GM12878 (cell line): ENCODE data around the gene GMDS. TPM values are rescaled to one million over a fixed set of nuclear protein-coding genes. Genes with fewer than 3 reads are reported as not detected.

Source experiments
- ATAC-seq: fragments of 200-7000 bp; cut with Tn5 transposase; 3 replicates; pipeline ENCODE4 v1.9.1; 2020; ENCODE audit warnings: mild to moderate bottlenecking, moderate library complexity
- BruUV-seq: library from RNA; stranded (reverse); fragments of 400-500 nt; replicated peaks from 2 replicates; lab custom pipeline; 2021; lab: Mats Ljungman, UMichigan
- CTCF ChIA-PET: fragments of 300-600 bp; sonication (Branson Sonifier 250); formaldehyde crosslinking; extraction: SDS; loops from one replicate; lab custom pipeline; 2021; ENCODE audit warnings: inconsistent platforms; lab: Yijun Ruan, JAX
- POLR2A ChIA-PET: fragments of 350-600 bp; formaldehyde crosslinking; extraction: SDS; loops from one replicate; lab custom pipeline; 2021; ENCODE audit warnings: inconsistent platforms; lab: Charles Lee
- RAD21 ChIA-PET: fragments of 300-600 bp; sonication (Branson Sonifier 250); formaldehyde crosslinking; loops from one replicate; lab custom pipeline; 2023; ENCODE audit warnings: antibody characterized with exemption; ENCODE audit not compliant: unreplicated experiment; lab: Charles Lee
- SMC1A ChIA-PET: fragments of 300-600 bp; sonication (Branson Sonifier 250); formaldehyde crosslinking; loops from one replicate; lab custom pipeline; 2023; ENCODE audit not compliant: unreplicated experiment, uncharacterized antibody; lab: Charles Lee
- DNase-seq: peaks from one replicate; pipeline ENCODE4 v3.0.0-alpha.2; 2011; ENCODE audit warnings: low read depth, low spot score
- FAIRE-seq: peaks from 3 replicates; lab custom pipeline; 2011; peaks lifted over from hg19 to GRCh38; lab: Jason Lieb, UNC
- H2AFZ ChIP-seq: 2 replicates; pipeline ENCODE4 v1.6.0; 2011; ENCODE audit warnings: low read depth, low read length, control low read depth; ENCODE audit not compliant: control insufficient read depth
- H3K27ac ChIP-seq: 2 replicates; pipeline ENCODE4 v1.5.1; 2011; ENCODE audit warnings: control low read depth; ENCODE audit not compliant: control insufficient read depth, insufficient read depth
- H3K27me3 ChIP-seq, 2 experiments: replicated peaks in 1 of 2; 2 replicates each; pipeline versions ENCODE4 v1.6.0 to v1.6.1; 2011; ENCODE audit warnings: low read length in 1 of 2; ENCODE audit not compliant: control insufficient read depth in 2 of 2, insufficient read depth in 2 of 2
- H3K36me3 ChIP-seq, 2 experiments: 2 replicates each; pipeline ENCODE4 v1.5.1; 2011; ENCODE audit warnings: low read length in 1 of 2; ENCODE audit not compliant: control insufficient read depth in 2 of 2, insufficient read depth in 2 of 2
- H3K4me1 ChIP-seq: 2 replicates; pipeline ENCODE4 v1.6.1; 2011; ENCODE audit warnings: mild to moderate bottlenecking, low read length, moderate library complexity, mixed read lengths; ENCODE audit not compliant: control insufficient read depth, insufficient read depth
- H3K4me2 ChIP-seq: 2 replicates; pipeline ENCODE4 v1.6.0; 2011; ENCODE audit warnings: control low read depth; ENCODE audit not compliant: control insufficient read depth, insufficient read depth
- H3K4me3 ChIP-seq: fragments of 200-600 bp; sonication (generic); 2 replicates; pipeline ENCODE4 v1.5.1; 2016
- H3K79me2 ChIP-seq: 2 replicates; pipeline ENCODE4 v1.6.0; 2011; ENCODE audit warnings: low read length; ENCODE audit not compliant: control insufficient read depth, insufficient read depth
- H3K9ac ChIP-seq: 2 replicates; pipeline ENCODE4 v1.8.0; 2011; ENCODE audit warnings: low read length, control low read depth, mixed read lengths; ENCODE audit not compliant: control insufficient read depth, insufficient read depth
- H3K9me3 ChIP-seq: replicated peaks from 3 replicates; pipeline ENCODE4 v1.5.1; 2011; ENCODE audit warnings: mild to moderate bottlenecking, low read length; ENCODE audit not compliant: control insufficient read depth, insufficient read depth
- H4K20me1 ChIP-seq: 2 replicates; pipeline ENCODE4 v1.6.0; 2011; ENCODE audit not compliant: control insufficient read depth, insufficient read depth
- BRCA1 ChIP-seq: IDR thresholded peaks from 2 replicates; pipeline ENCODE4 v1.6.1; 2011; ENCODE audit warnings: low read depth, low read length, improper control_type of control experiment
- ELK1 ChIP-seq: IDR thresholded peaks from 2 replicates; pipeline ENCODE4 v1.6.1; 2012; ENCODE audit warnings: low read depth, low read length, improper control_type of control experiment
- FOXK2 ChIP-seq: fragments of 450-650 bp; IDR thresholded peaks from 2 replicates; pipeline ENCODE4 v1.6.1; 2017; ENCODE audit warnings: mild to moderate bottlenecking, moderate library complexity
- MAX ChIP-seq: IDR thresholded peaks from 2 replicates; pipeline ENCODE4 v1.6.1; 2012; ENCODE audit warnings: low read depth, low read length, improper control_type of control experiment
- MYB ChIP-seq: fragments of 150-350 bp; IDR thresholded peaks from 2 replicates; pipeline ENCODE4 v1.6.1; 2014; ENCODE audit warnings: mild to moderate bottlenecking, low read depth, low read length, borderline replicate concordance
- NFIC ChIP-seq: IDR thresholded peaks from 2 replicates; pipeline ENCODE4 v1.6.1; 2012; ENCODE audit warnings: low read depth, mild to moderate bottlenecking, inconsistent platforms, low read length, moderate library complexity
- POLR2A ChIP-seq: IDR thresholded peaks from 2 replicates; pipeline ENCODE4 v1.6.1; 2011; ENCODE audit warnings: low read depth, mild to moderate bottlenecking, low read length
- REST ChIP-seq: IDR thresholded peaks from 2 replicates; pipeline ENCODE4 v1.6.1; 2012; ENCODE audit warnings: mild to moderate bottlenecking, low read depth, low read length
- SIN3A ChIP-seq: IDR thresholded peaks from 2 replicates; pipeline ENCODE4 v1.6.1; 2012; ENCODE audit warnings: low read depth, low read length, improper control_type of control experiment
- SIX5 ChIP-seq: IDR thresholded peaks from 2 replicates; pipeline ENCODE4 v1.6.1; 2011; ENCODE audit warnings: mild to moderate bottlenecking, low read depth, low read length, moderate library complexity; ENCODE audit not compliant: severe bottlenecking
- SMC3 ChIP-seq: IDR thresholded peaks from 2 replicates; pipeline ENCODE4 v1.6.1; 2011; ENCODE audit warnings: low read length, improper control_type of control experiment, borderline replicate concordance
- ZNF384 ChIP-seq: IDR thresholded peaks from 2 replicates; pipeline ENCODE4 v1.6.1; 2012; ENCODE audit warnings: low read depth, mild to moderate bottlenecking, low read length, improper control_type of control experiment, borderline replicate concordance
- ZNF622 ChIP-seq: fragments of 450-650 bp; IDR thresholded peaks from 2 replicates; pipeline ENCODE4 v1.6.1; 2017; ENCODE audit warnings: mild to moderate bottlenecking, inconsistent platforms
- ZSCAN29 ChIP-seq: fragments of 450-650 bp; IDR thresholded peaks from 2 replicates; pipeline ENCODE4 v1.6.1; 2017; ENCODE audit warnings: mild to moderate bottlenecking, moderate library complexity
- WGBS: methylation state at CpG from one replicate; pipeline ENCODE4 v1.1.6; 2016; ENCODE audit warnings: low lambda C conversion rate; ENCODE audit not compliant: insufficient replicate concordance, insufficient coverage; ENCODE audit errors: missing lambda C conversion rate; 5-methylcytosine and 5-hydroxymethylcytosine counted together
- in situ Hi-C: fragments of 300-500 bp; cut with MboI; formaldehyde crosslinking; loops from 9 replicates; pipeline ENCODE4 v1.14.3; 2018; ENCODE audit warnings: mixed read lengths
- intact Hi-C: fragments of 100-400 bp; cut with micrococcal nuclease; formaldehyde crosslinking; loops from one replicate; pipeline ENCODE4 v1.14.2; 2022; ENCODE audit not compliant: unreplicated experiment
- polyA plus RNA-seq, 11 experiments: library from polyadenylated mRNA; depleted of rRNA in 4 of 11; unstranded in 6 of 11; stranded (reverse) in 5 of 11; fragments of >200 nt; fragmentation: Nextera tagmentation in 4 of 11; fragmentation: Illumina TruSeq in 1 of 11; extraction: Ambion mirVana in 4 of 11; extraction: Trizol in 1 of 11; gene quantifications; 1 replicate in 1 of 11; 2 replicates in 10 of 11; pipeline versions ENCODE4 v1.2.1 to v1.2.3, GENCODE V29; 2011 to 2016; ENCODE audit warnings: inconsistent platforms in 2 of 11, missing spikeins in 2 of 11, low read depth in 1 of 11
- total RNA-seq, 4 experiments: library from RNA; depleted of rRNA in 3 of 4; stranded (reverse); fragments of >200 nt in 3 of 4; fragmentation: Illumina TruSeq in 1 of 4; extraction: Trizol in 1 of 4; gene quantifications; 2 replicates each; pipeline versions ENCODE4 v1.2.1 to v1.2.3, GENCODE V29; 2013 to 2021

Gene GMDS
- total and polyA plus RNA-seq, 10 of the 15 experiments (the other 5 are each of a cell fraction or from before 2014, with no cell fraction given): 0.61 to 53.8 (median 29.3) TPM

GRCh38 chr6:2270054-2270453, 24.6 kb upstream of the GMDS start:
- ChIA-PET RAD21 (interaction anchor here (1.1 kb wide), 1 partner anchor 11 kb away, joined by 3 read pairs; no protein-coding TSS in a partner anchor), CTCF (no interaction called here), SMC1A (no interaction called here), POLR2A (no interaction called here)
- FAIRE-seq (no peak), DNase-seq (no peak), ATAC-seq (no peak)
- in situ Hi-C loops: no loop called here
- H3K9me3 ChIP-seq: no peaks in the 10 kb centered on the region
- no peak overlapping the region for H3K9ac ChIP-seq
- H3K79me2 ChIP-seq: no peaks in the 10 kb centered on the region
- no peak overlapping the region for H3K4me2 ChIP-seq
- intact Hi-C loops: no loop called here
- H3K4me1 ChIP-seq: no peaks in the 10 kb centered on the region
- no TSS peak for BruUV-seq
- H3K27me3 ChIP-seq: no peaks in the 10 kb centered on the region
- WGBS: 86% methylated on average over 3 of the region's 3 CpGs
- no peak for TF ChIP-seq SIN3A
- no peaks in the 10 kb centered on the region for H4K20me1 ChIP-seq
- H3K27ac ChIP-seq: no peak overlapping the region
- no peak overlapping the region for H2AFZ ChIP-seq
- no peaks in the 10 kb centered on the region; a peak in 1 of 4 replicates for H3K36me3 ChIP-seq
- H3K4me3 ChIP-seq: no peak overlapping the region

- H3K4me3 ChIP-seq: no peak overlapping the region
- SMC1A ChIA-PET: interaction anchor here (1.2 kb wide), 1 partner anchor 14 kb away, joined by 4 read pairs; no protein-coding TSS in a partner anchor
- intact Hi-C loops (no loop called here), in situ Hi-C loops (no loop called here)
- no peak for DNase-seq
- CTCF ChIA-PET: interaction anchor here (0.8 to 1.0 kb wide), 2 partner anchors 60 to 429 kb away, joined by 3 read pairs; no protein-coding TSS in a partner anchor
- H4K20me1 ChIP-seq: no peaks in the 10 kb centered on the region
- no peaks in the 10 kb centered on the region for H3K79me2 ChIP-seq
- H3K4me2 ChIP-seq: no peak overlapping the region
- no TSS peak for BruUV-seq
- RAD21 ChIA-PET: no interaction called here
- POLR2A ChIA-PET: no interaction called here
- no peaks in the 10 kb centered on the region for H3K4me1 ChIP-seq
- H3K9ac ChIP-seq: no peak overlapping the region
- no peak overlapping the region for H2AFZ ChIP-seq
- H3K27me3 ChIP-seq: no peaks in the 10 kb centered on the region
- no peak overlapping the region for H3K27ac ChIP-seq
- no peak for FAIRE-seq
- H3K9me3 ChIP-seq: no peaks in the 10 kb centered on the region
- 96% methylated on average over 1 of the region's 1 CpG for WGBS
- ATAC-seq: no peak
- no peaks in the 10 kb centered on the region; a peak in 1 of 4 replicates for H3K36me3 ChIP-seq
- TF ChIP-seq FOXK2: no peak
- TF ChIP-seq BRCA1: no peak
- TF ChIP-seq SIX5: no peak
- no peak for TF ChIP-seq POLR2A
- TF ChIP-seq ELK1: no peak
- no peak for TF ChIP-seq ZSCAN29
- TF ChIP-seq NFIC: no peak
- no peak for TF ChIP-seq REST
- no peak for TF ChIP-seq SMC3
- TF ChIP-seq ZNF622: no peak
- TF ChIP-seq MAX: no peak
- no peak for TF ChIP-seq MYB
- no peak for TF ChIP-seq ZNF384
These were observed 21.4 kb upstream of the GMDS start for GRCh38 chr6:2266841-2267240.
